B cell (primary cell): ENCODE results near the gene OSBPL5. TPM values are rescaled to one million over a fixed set of nuclear protein-coding genes. Genes with fewer than 3 reads are reported as not detected.
"Not testable (repeated sequence)": the region's sequence is repeated elsewhere in the genome, so short reads cannot be mapped to it uniquely, and the experiment has no call there.

Experiments
- ATAC-seq: fragments of 200-7000 bp; cut with Tn5 transposase; one replicate; pipeline ENCODE4 v1.10.0; 2021; ENCODE audit warnings: low read depth, mild to moderate bottlenecking, moderate number of reproducible peaks, moderate library complexity
- CTCF ChIA-PET: fragments of 350-600 bp; sonication (Branson Sonifier 250); formaldehyde crosslinking; loops from one replicate; lab custom pipeline; 2021; ENCODE audit warnings: antibody characterized with exemption, inconsistent platforms; lab: Charles Lee
- POLR2A ChIA-PET: fragments of 350-600 bp; sonication (Branson Sonifier 250); formaldehyde crosslinking; loops from one replicate; lab custom pipeline; 2021; ENCODE audit warnings: antibody characterized with exemption; lab: Charles Lee
- DNase-seq: peaks from one replicate; pipeline ENCODE4 v3.0.0; 2013
- H2AFZ ChIP-seq: 2 replicates; pipeline ENCODE4 v1.6.1; 2012; ENCODE audit warnings: mild to moderate bottlenecking, low read depth, low read length; ENCODE audit not compliant: insufficient read depth, poor library complexity, severe bottlenecking
- H3K27ac ChIP-seq, 2 donors: 1 replicate in 1 of 2; 2 replicates in 1 of 2; pipeline ENCODE4 v1.5.1; 2012 to 2013; ENCODE audit warnings: low read length in 2 of 2, mild to moderate bottlenecking in 2 of 2, moderate library complexity in 1 of 2
- H3K27me3 ChIP-seq, 4 experiments: fragments of 200-600 bp in 1 of 4; sonication (generic) in 1 of 4; replicated peaks in 1 of 4; 1 replicate in 2 of 4; 2 replicates in 2 of 4; pipeline versions ENCODE4 v1.6.1 to v1.7.0; 2013 to 2016; ENCODE audit warnings: low read length in 3 of 4, mild to moderate bottlenecking in 2 of 4, mixed read lengths in 1 of 4, moderate library complexity in 1 of 4; ENCODE audit not compliant: insufficient read depth in 4 of 4, control insufficient read depth in 3 of 4; ENCODE audit errors: control extremely low read depth in 1 of 4
- H3K36me3 ChIP-seq, 2 experiments: replicated peaks in 1 of 2; 1 replicate in 1 of 2; 2 replicates in 1 of 2; pipeline versions ENCODE4 v1.6.1 to v1.7.1; 2013; ENCODE audit warnings: low read length in 1 of 2; ENCODE audit not compliant: insufficient read depth in 2 of 2, control insufficient read depth in 1 of 2; ENCODE audit errors: control extremely low read depth in 1 of 2, extremely low read depth in 1 of 2
- H3K4me1 ChIP-seq, 2 donors: fragments of 200-600 bp in 1 of 2; sonication (generic) in 1 of 2; 1 replicate in 1 of 2; 2 replicates in 1 of 2; pipeline versions ENCODE4 v1.5.1 to v1.6.1; 2013 to 2017; ENCODE audit warnings: low read length in 2 of 2; ENCODE audit not compliant: control insufficient read depth in 2 of 2, insufficient read depth in 2 of 2
- H3K4me2 ChIP-seq: replicated peaks from 2 replicates; pipeline ENCODE3; 2012; ENCODE audit warnings: mild to moderate bottlenecking, low read depth, low read length; ENCODE audit not compliant: poor library complexity, severe bottlenecking
- H3K4me3 ChIP-seq, 5 experiments: fragments of 200-600 bp in 1 of 5; sonication (generic) in 1 of 5; 1 replicate in 3 of 5; 2 replicates in 2 of 5; pipeline versions ENCODE4 v1.5.1 to v1.7.0; 2011 to 2016; ENCODE audit warnings: low read length in 4 of 5, mild to moderate bottlenecking in 4 of 5, low read depth in 2 of 5, control low read depth in 1 of 5, moderate library complexity in 1 of 5; ENCODE audit not compliant: insufficient read depth in 1 of 5; ENCODE audit errors: control extremely low read depth in 1 of 5, extremely low read depth in 1 of 5
- H3K79me2 ChIP-seq: fragments of 200-600 bp; sonication (generic); one replicate; pipeline ENCODE4 v1.6.0; 2016; ENCODE audit warnings: low read length; ENCODE audit not compliant: control insufficient read depth, insufficient read depth
- H3K9ac ChIP-seq: fragments of 200-600 bp; sonication (generic); 2 replicates; pipeline ENCODE4 v1.6.1; 2017; ENCODE audit warnings: mild to moderate bottlenecking, low read length, moderate library complexity
- H3K9me3 ChIP-seq, 3 donors: one replicate each; pipeline versions ENCODE4 v1.6.1 to v1.7.1; 2013; ENCODE audit warnings: low read length in 2 of 3; ENCODE audit not compliant: control insufficient read depth in 2 of 3, insufficient read depth in 1 of 3; ENCODE audit errors: control extremely low read depth in 1 of 3
- H4K20me1 ChIP-seq: 2 replicates; pipeline ENCODE4 v1.6.0; 2012; ENCODE audit warnings: mild to moderate bottlenecking, low read length; ENCODE audit not compliant: insufficient read depth, control insufficient read depth, poor library complexity, severe bottlenecking
- H3K27ac Mint-ChIP-seq: one replicate; pipeline ENCODE4 v1.8.0; 2021; ENCODE audit warnings: mixed read lengths
- H3K27me3 Mint-ChIP-seq: one replicate; pipeline ENCODE4 v1.8.0; 2021; ENCODE audit warnings: mixed read lengths
- H3K4me1 Mint-ChIP-seq: one replicate; pipeline ENCODE4 v1.8.0; 2021; ENCODE audit warnings: mixed read lengths
- H3K4me3 Mint-ChIP-seq: one replicate; pipeline ENCODE4 v1.8.0; 2021; ENCODE audit warnings: mixed read lengths
- H3K9me3 Mint-ChIP-seq: one replicate; pipeline ENCODE4 v1.8.0; 2022; ENCODE audit warnings: mixed read lengths; ENCODE audit not compliant: insufficient read depth
- EZH2 ChIP-seq: IDR thresholded peaks from 2 replicates; pipeline ENCODE4 v1.6.1; 2012; ENCODE audit warnings: borderline replicate concordance, low read depth, mild to moderate bottlenecking, moderate library complexity, low read length; ENCODE audit not compliant: insufficient read depth, poor library complexity, severe bottlenecking
- WGBS: methylation state at CpG from one replicate; pipeline ENCODE4 v1.1.5; 2013; ENCODE audit warnings: missing lambda C conversion rate; ENCODE audit not compliant: insufficient coverage; 5-methylcytosine and 5-hydroxymethylcytosine counted together
- intact Hi-C: fragments of 100-400 bp; cut with micrococcal nuclease; formaldehyde crosslinking; loops from one replicate; pipeline ENCODE4 v1.10.0; 2022
- polyA plus RNA-seq: library from polyadenylated mRNA; depleted of rRNA; stranded (reverse); fragments of >200 nt; gene quantifications from 2 replicates; pipeline ENCODE4 v1.2.3, GENCODE V29; 2012
- total RNA-seq, 2 donors: library from RNA; stranded (reverse); fragments of 120-200 nt in 1 of 2; gene quantifications; 1 replicate in 1 of 2; 2 replicates in 1 of 2; pipeline versions ENCODE4 v1.2.3 to v1.2.4, GENCODE V29; 2013 to 2022
- TF ChIP-seq, protein P1 (sequence below): fragments of 200-600 bp; IDR thresholded peaks from one replicate; pipeline ENCODE4 v1.8.0; 2022; ENCODE audit warnings: antibody characterized with exemption, mild to moderate bottlenecking

OSBPL5 gene
- total and polyA plus RNA-seq, 2 donors (not counting 1 experiment from before 2014, with no cell fraction given), result 0.15 to 1.2 TPM

DNA sequence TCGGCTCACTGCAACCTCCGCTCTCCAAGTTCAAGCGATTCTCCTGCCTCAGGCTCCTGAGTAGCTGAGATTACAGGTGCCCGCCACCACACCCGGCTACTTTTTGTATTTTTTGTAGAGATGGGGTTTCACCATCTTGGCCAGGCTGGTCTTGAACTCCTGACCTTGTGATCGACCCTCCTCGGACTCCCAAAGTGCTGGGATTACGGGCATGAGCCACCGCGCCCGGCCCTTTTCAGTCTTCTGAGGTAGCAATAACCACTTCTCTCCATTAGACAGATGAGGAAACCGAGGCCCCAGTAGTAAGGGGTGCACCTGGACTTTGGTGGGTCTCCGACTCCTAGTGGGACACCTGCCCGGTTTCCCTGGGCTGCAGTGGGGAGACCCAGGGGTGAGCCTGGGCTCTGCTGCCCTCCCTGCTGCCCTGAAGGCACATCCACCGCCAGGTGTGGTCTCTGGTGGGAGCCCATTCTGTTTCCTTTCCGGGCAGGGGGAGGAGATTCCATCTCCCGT, 3.7 kb upstream of the OSBPL5 start:
- DNase-seq, ATAC-seq, H4K20me1 ChIP-seq, H3K27ac ChIP-seq, H3K9me3 ChIP-seq, H3K4me2 ChIP-seq, H3K4me3 Mint-ChIP-seq, POLR2A ChIA-PET, H3K9me3 Mint-ChIP-seq, intact Hi-C loops, H3K79me2 ChIP-seq, H3K27ac Mint-ChIP-seq, H3K4me3 ChIP-seq, H3K9ac ChIP-seq, H3K4me1 ChIP-seq, H3K4me1 Mint-ChIP-seq, H2AFZ ChIP-seq, CTCF ChIA-PET, H3K36me3 ChIP-seq: not testable (repeated sequence)
- H3K27me3 ChIP-seq, result peaks cover 0 to 29% (median 7%) of the 10 kb centered on the region in 4 experiments
- WGBS, result 67% methylated on average over 12 of the region's 17 CpGs
- peaks cover 30% of the 10 kb centered on the region for H3K27me3 Mint-ChIP-seq

DNA sequence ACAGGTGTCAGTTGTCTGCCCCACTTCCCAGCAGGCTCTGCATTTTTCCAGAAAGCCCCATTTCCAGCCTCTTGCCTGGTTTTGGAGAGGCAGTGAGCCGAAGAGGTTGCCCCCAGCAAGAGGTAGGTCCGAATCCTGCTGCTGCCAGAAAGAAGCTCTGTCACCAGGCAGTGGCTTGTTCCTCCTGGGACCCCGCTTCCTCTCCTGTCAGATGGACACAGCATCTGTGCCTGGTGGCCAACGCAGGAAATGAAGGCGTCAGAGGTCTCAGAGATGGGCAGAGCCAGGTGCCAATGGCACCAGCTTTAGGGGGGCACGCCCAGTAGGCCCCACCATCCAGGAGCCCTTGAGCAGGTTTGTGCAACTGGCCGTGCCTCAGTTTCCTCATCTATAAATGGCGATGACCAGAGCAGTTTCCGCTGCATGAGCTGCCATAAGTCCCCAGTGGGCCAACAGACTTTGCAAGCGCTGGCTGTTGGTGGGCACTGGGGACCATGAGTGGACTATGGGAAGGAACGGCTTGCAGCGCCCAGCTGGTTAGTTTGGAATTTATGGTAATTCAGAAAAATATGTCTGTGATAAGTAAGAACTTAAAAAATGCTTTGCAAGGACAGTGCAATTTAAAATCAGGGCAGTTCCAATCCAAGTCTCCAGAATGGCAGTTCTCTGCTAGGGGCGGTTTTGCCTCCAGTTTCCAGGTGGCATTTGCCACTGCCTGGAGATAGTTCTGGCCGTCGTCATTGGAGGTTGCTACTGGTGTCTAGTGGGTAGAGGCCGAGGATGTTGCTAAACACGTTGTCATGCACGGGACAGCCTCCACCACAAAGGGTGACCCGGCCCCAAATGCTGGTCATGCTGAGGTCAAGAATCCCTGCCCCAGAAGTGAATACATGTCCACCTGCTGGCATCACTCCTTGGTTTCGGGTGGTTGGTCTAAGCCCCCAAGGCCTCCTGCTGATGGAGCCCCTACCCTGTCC, 2.3 kb upstream of the OSBPL5 start:
- ChIA-PET CTCF (interaction anchor here (0.6 kb wide), 1 partner anchor 290 kb away, joined by 3 read pairs; no protein-coding TSS in a partner anchor), POLR2A (no interaction called here)
- intact Hi-C loops, result no loop called here
- peaks cover 0 to 34% (median 8%) of the 10 kb centered on the region in 4 experiments for H3K27me3 ChIP-seq
- no peaks in the 10 kb centered on the region for H3K79me2 ChIP-seq
- peaks cover 0 to 9% of the 10 kb centered on the region in 2 donors for H3K4me1 ChIP-seq
- no peak overlapping the region for H3K4me2 ChIP-seq
- no peak overlapping the region for H2AFZ ChIP-seq
- no peak for DNase-seq
- WGBS, result 84% methylated on average over 20 of the region's 20 CpGs
- H3K27ac ChIP-seq, result no peak overlapping the region
- Mint-ChIP-seq H3K9me3 (no peaks in the 10 kb centered on the region), H3K4me3 (no peak overlapping the region), H3K4me1 (peaks cover 5% of the 10 kb centered on the region), H3K27me3 (peaks cover 40% of the 10 kb centered on the region), H3K27ac (no peak overlapping the region)
- H3K9me3 ChIP-seq, result no peaks in the 10 kb centered on the region
- no peak overlapping the region for H3K4me3 ChIP-seq
- no peak for TF ChIP-seq EZH2
- TF ChIP-seq, protein P1, sequence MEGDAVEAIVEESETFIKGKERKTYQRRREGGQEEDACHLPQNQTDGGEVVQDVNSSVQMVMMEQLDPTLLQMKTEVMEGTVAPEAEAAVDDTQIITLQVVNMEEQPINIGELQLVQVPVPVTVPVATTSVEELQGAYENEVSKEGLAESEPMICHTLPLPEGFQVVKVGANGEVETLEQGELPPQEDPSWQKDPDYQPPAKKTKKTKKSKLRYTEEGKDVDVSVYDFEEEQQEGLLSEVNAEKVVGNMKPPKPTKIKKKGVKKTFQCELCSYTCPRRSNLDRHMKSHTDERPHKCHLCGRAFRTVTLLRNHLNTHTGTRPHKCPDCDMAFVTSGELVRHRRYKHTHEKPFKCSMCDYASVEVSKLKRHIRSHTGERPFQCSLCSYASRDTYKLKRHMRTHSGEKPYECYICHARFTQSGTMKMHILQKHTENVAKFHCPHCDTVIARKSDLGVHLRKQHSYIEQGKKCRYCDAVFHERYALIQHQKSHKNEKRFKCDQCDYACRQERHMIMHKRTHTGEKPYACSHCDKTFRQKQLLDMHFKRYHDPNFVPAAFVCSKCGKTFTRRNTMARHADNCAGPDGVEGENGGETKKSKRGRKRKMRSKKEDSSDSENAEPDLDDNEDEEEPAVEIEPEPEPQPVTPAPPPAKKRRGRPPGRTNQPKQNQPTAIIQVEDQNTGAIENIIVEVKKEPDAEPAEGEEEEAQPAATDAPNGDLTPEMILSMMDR, result no peak
- no peak overlapping the region for H3K9ac ChIP-seq
- H3K36me3 ChIP-seq, result no peaks in the 10 kb centered on the region
- no peak for ATAC-seq
- H4K20me1 ChIP-seq, result no peaks in the 10 kb centered on the region
